IMR-90 (cell line): Measurements from ENCODE around the gene ZMYND11. TPM values are rescaled to one million over a fixed set of nuclear protein-coding genes. Genes with fewer than 3 reads are reported as not detected.

Experiments used
- ATAC-seq: fragments of 200-7000 bp; cut with Tn5 transposase; 2 replicates; pipeline ENCODE4 v1.9.1; 2020; ENCODE audit warnings: low read depth, mild to moderate bottlenecking, moderate library complexity
- BruUV-seq: library from RNA; stranded (reverse); fragments of 400-500 nt; replicated peaks from 2 replicates; lab custom pipeline; 2021; lab: Mats Ljungman, UMichigan
- CTCF ChIA-PET: fragments of 300-600 bp; formaldehyde crosslinking; extraction: SDS; loops from one replicate; lab custom pipeline; 2021; ENCODE audit warnings: antibody characterized with exemption; lab: Yijun Ruan, JAX
- POLR2A ChIA-PET: fragments of 300-600 bp; sonication (Branson Sonifier 250); formaldehyde crosslinking; loops from one replicate; lab custom pipeline; 2022; ENCODE audit warnings: antibody characterized with exemption; ENCODE audit not compliant: unreplicated experiment; lab: Charles Lee
- DNase-seq: peaks from one replicate; pipeline ENCODE4 v3.0.0; 2013
- H2AFZ ChIP-seq: replicated peaks from 2 replicates; pipeline ENCODE3; 2013; ENCODE audit warnings: low read length, mild to moderate bottlenecking; ENCODE audit not compliant: poor library complexity
- H2AK5ac ChIP-seq: 2 replicates; pipeline ENCODE4 v1.6.1; 2013; ENCODE audit warnings: low read depth, low read length, inconsistent platforms
- H2AK9ac ChIP-seq: replicated peaks from 2 replicates; pipeline ENCODE3; 2013; ENCODE audit warnings: mild to moderate bottlenecking, low read depth, low read length, moderate library complexity; ENCODE audit not compliant: poor library complexity
- H2BK120ac ChIP-seq: 2 replicates; pipeline ENCODE4 v1.6.1; 2013; ENCODE audit warnings: low read depth, low read length, inconsistent platforms
- H2BK15ac ChIP-seq: 3 replicates; pipeline ENCODE4 v1.6.1; 2013; ENCODE audit warnings: low read depth, low read length, inconsistent platforms
- H2BK20ac ChIP-seq: 2 replicates; pipeline ENCODE4 v1.6.1; 2013; ENCODE audit warnings: low read depth, mild to moderate bottlenecking, inconsistent platforms, low read length, moderate library complexity
- H2BK5ac ChIP-seq: 2 replicates; pipeline ENCODE4 v1.6.1; 2013; ENCODE audit warnings: mild to moderate bottlenecking, low read depth, low read length, inconsistent platforms; ENCODE audit not compliant: poor library complexity, severe bottlenecking
- H3K14ac ChIP-seq: replicated peaks from 2 replicates; pipeline ENCODE4 v1.6.1; 2013; ENCODE audit warnings: low read depth, low read length, inconsistent platforms
- H3K18ac ChIP-seq: 2 replicates; pipeline ENCODE4 v1.6.1; 2013; ENCODE audit warnings: low read depth, low read length, control low read depth
- H3K23ac ChIP-seq: 2 replicates; pipeline ENCODE4 v1.6.1; 2013; ENCODE audit warnings: low read depth, low read length, inconsistent platforms
- H3K27ac ChIP-seq: 2 replicates; pipeline ENCODE4 v1.5.1; 2013; ENCODE audit warnings: mild to moderate bottlenecking, control low read depth, low read length; ENCODE audit not compliant: insufficient read depth
- H3K27me3 ChIP-seq: 2 replicates; pipeline ENCODE4 v1.6.1; 2013; ENCODE audit warnings: low read length; ENCODE audit not compliant: control insufficient read depth, insufficient read depth
- H3K36me3 ChIP-seq: 2 replicates; pipeline ENCODE4 v1.6.1; 2013; ENCODE audit warnings: low read length, mixed read lengths; ENCODE audit not compliant: control insufficient read depth, insufficient read depth
- H3K4ac ChIP-seq: 2 replicates; pipeline ENCODE4 v1.6.1; 2013; ENCODE audit warnings: low read depth, low read length, inconsistent platforms
- H3K4me1 ChIP-seq: 2 replicates; pipeline ENCODE4 v1.6.1; 2013; ENCODE audit warnings: low read length, mixed read lengths; ENCODE audit not compliant: control insufficient read depth, insufficient read depth
- H3K4me2 ChIP-seq: 2 replicates; pipeline ENCODE4 v1.6.1; 2013; ENCODE audit warnings: low read depth, mild to moderate bottlenecking, control low read depth, low read length, moderate library complexity
- H3K4me3 ChIP-seq: 2 replicates; pipeline ENCODE4 v1.5.1; 2013; ENCODE audit warnings: low read depth, mild to moderate bottlenecking, control low read depth, low read length, moderate library complexity; ENCODE audit not compliant: insufficient read depth
- H3K56ac ChIP-seq: 2 replicates; pipeline ENCODE4 v1.6.1; 2013; ENCODE audit warnings: low read length, inconsistent platforms; ENCODE audit not compliant: insufficient read depth; ENCODE audit errors: extremely low read depth
- H3K79me1 ChIP-seq, 2 experiments: 2 replicates each; pipeline ENCODE4 v1.6.1; 2013; ENCODE audit warnings: low read length in 2 of 2, inconsistent platforms in 1 of 2, low read depth in 1 of 2
- H3K9ac ChIP-seq: 2 replicates; pipeline ENCODE4 v1.6.1; 2013; ENCODE audit warnings: low read depth, low read length, control low read depth
- H3K9me1 ChIP-seq: 2 replicates; pipeline ENCODE4 v1.6.1; 2013; ENCODE audit warnings: low read length, inconsistent platforms; ENCODE audit not compliant: insufficient read depth
- H3K9me3 ChIP-seq: 2 replicates; pipeline ENCODE4 v1.6.1; 2013; ENCODE audit warnings: low read length; ENCODE audit not compliant: control insufficient read depth, insufficient read depth
- H4K20me1 ChIP-seq: 2 replicates; pipeline ENCODE4 v1.6.1; 2013; ENCODE audit warnings: low read length, inconsistent platforms; ENCODE audit not compliant: insufficient read depth
- H4K5ac ChIP-seq: 2 replicates; pipeline ENCODE4 v1.6.1; 2013; ENCODE audit warnings: mild to moderate bottlenecking, low read depth, low read length, control low read depth
- H4K8ac ChIP-seq, 2 experiments: 2 replicates each; pipeline ENCODE4 v1.6.1; 2013; ENCODE audit warnings: low read depth in 2 of 2, low read length in 2 of 2, control low read depth in 1 of 2, inconsistent platforms in 1 of 2
- H4K91ac ChIP-seq: 2 replicates; pipeline ENCODE4 v1.6.1; 2013; ENCODE audit warnings: low read depth, low read length, inconsistent platforms; ENCODE audit not compliant: insufficient read depth
- BHLHE40 ChIP-seq: fragments of 150-350 bp; IDR thresholded peaks from 2 replicates; pipeline ENCODE4 v1.6.1; 2016; ENCODE audit warnings: mild to moderate bottlenecking, low read depth, low read length
- CEBPB ChIP-seq: IDR thresholded peaks from 2 replicates; pipeline ENCODE4 v1.6.1; 2012; ENCODE audit warnings: low read depth, low read length, improper control_type of control experiment
- CHD1 ChIP-seq: IDR thresholded peaks from 2 replicates; pipeline ENCODE4 v1.6.1; 2012; ENCODE audit warnings: low read depth, low read length, improper control_type of control experiment
- CTCF ChIP-seq: conservative IDR thresholded peaks from 2 replicates; pipeline ENCODE4 v1.5.1; 2012; ENCODE audit warnings: mild to moderate bottlenecking, low read depth, low read length, improper control_type of control experiment
- ELK1 ChIP-seq: fragments of 150-350 bp; IDR thresholded peaks from 2 replicates; pipeline ENCODE4 v1.6.1; 2016; ENCODE audit warnings: low read depth, mild to moderate bottlenecking, low read length, moderate library complexity, borderline replicate concordance
- FOS ChIP-seq: fragments of 150-350 bp; IDR thresholded peaks from 2 replicates; pipeline ENCODE4 v1.6.1; 2016; ENCODE audit warnings: low read depth, low read length
- MAFK ChIP-seq: IDR thresholded peaks from 2 replicates; pipeline ENCODE4 v1.6.1; 2012; ENCODE audit warnings: low read depth, low read length, improper control_type of control experiment
- MAZ ChIP-seq: IDR thresholded peaks from 2 replicates; pipeline ENCODE4 v1.6.1; 2012; ENCODE audit warnings: low read depth, mild to moderate bottlenecking, low read length, improper control_type of control experiment, moderate library complexity, borderline replicate concordance
- MXI1 ChIP-seq: IDR thresholded peaks from 2 replicates; pipeline ENCODE4 v1.6.1; 2012; ENCODE audit warnings: low read depth, mild to moderate bottlenecking, low read length, moderate library complexity, borderline replicate concordance
- NFE2L2 ChIP-seq: fragments of 150-350 bp; IDR thresholded peaks from 2 replicates; pipeline ENCODE4 v1.6.1; 2016; ENCODE audit warnings: low read depth, mild to moderate bottlenecking, low read length
- POLR2A ChIP-seq: IDR thresholded peaks from 2 replicates; pipeline ENCODE4 v1.6.1; 2012; ENCODE audit warnings: mild to moderate bottlenecking, low read depth, low read length
- RAD21 ChIP-seq: IDR thresholded peaks from 2 replicates; pipeline ENCODE4 v1.6.1; 2012; ENCODE audit warnings: low read length, improper control_type of control experiment
- RCOR1 ChIP-seq: IDR thresholded peaks from 2 replicates; pipeline ENCODE4 v1.6.1; 2012; ENCODE audit warnings: mild to moderate bottlenecking, low read length, improper control_type of control experiment; ENCODE audit not compliant: insufficient replicate concordance
- RFX5 ChIP-seq: IDR thresholded peaks from 2 replicates; pipeline ENCODE4 v1.8.0; 2012; ENCODE audit warnings: low read depth, mild to moderate bottlenecking, low read length, moderate library complexity
- SMC3 ChIP-seq: fragments of 150-350 bp; IDR thresholded peaks from 2 replicates; pipeline ENCODE4 v1.6.1; 2016; ENCODE audit warnings: low read depth, mild to moderate bottlenecking, antibody characterized with exemption, low read length, moderate library complexity
- USF2 ChIP-seq: fragments of 150-350 bp; IDR thresholded peaks from 2 replicates; pipeline ENCODE4 v1.6.1; 2017; ENCODE audit warnings: mild to moderate bottlenecking, antibody characterized with exemption, low read length, low read depth
- WGBS, 2 experiments: methylation state at CpG; one replicate each; pipeline versions ENCODE4 v1.1.5 to v1.1.7; 2013; ENCODE audit warnings: missing lambda C conversion rate in 2 of 2; ENCODE audit not compliant: insufficient read length in 1 of 2; ENCODE audit errors: extremely low coverage in 2 of 2; 5-methylcytosine and 5-hydroxymethylcytosine counted together
- dilution Hi-C: fragments of 300-500 bp; cut with HindIII; formaldehyde crosslinking; loops from one replicate; pipeline ENCODE4 v1.14.3; 2018; ENCODE audit warnings: low sequenced_read_pairs; ENCODE audit not compliant: unreplicated experiment
- in situ Hi-C: fragments of 300-500 bp; cut with MboI; formaldehyde crosslinking; loops from 3 replicates; pipeline ENCODE4 v1.14.3; 2019; ENCODE audit warnings: low sequenced_read_pairs, inconsistent platforms, mixed read lengths
- intact Hi-C: fragments of 100-400 bp; cut with micrococcal nuclease; formaldehyde crosslinking; loops from 2 replicates; pipeline ENCODE4 v1.10.0; 2022
- polyA plus RNA-seq, 3 experiments: library from polyadenylated mRNA; depleted of rRNA; stranded (reverse); fragments of >200 nt; gene quantifications; 2 replicates each; pipeline ENCODE4 v1.2.3, GENCODE V29; 2012; ENCODE audit warnings: low replicate concordance in 1 of 3
- total RNA-seq: library from RNA; depleted of rRNA; stranded (reverse); fragments of >200 nt; gene quantifications from 2 replicates; pipeline ENCODE4 v1.2.3, GENCODE V29; 2012

ZMYND11 gene
- total and polyA plus RNA-seq, 2 of the 4 experiments (the other 2 are of a cell fraction) = 39.5 to 72.2 TPM

DNA sequence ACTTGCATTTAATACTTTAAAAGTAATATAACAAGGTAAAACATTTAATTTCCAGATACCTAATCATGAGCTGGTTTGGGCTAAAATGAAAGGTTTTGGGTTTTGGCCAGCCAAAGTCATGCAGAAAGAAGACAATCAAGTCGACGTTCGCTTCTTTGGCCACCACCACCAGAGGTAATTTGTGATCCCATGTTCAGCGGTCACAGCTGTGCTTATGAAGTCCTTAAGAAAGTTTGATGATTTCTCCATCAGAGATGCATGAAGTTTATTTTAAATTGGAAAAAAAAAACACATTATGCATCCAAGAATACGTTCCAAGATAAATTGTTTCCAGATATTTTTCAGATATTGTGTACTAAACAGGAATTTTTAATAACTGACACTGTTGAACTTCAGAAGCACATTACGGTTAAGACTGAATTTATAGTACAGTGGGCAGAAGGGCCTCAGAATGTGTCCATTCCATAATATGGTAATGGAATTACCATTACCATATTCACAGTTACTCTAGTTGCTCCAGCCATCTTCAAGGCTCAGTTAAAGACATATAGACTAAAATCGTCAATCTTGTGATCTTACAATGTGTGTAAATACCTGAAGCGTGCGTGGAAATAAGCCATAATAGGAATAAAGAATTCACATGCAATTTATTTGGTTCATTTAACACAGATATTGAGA, 106.8 kb downstream of the ZMYND11 start:
- no peak for TF ChIP-seq FOS
- TF ChIP-seq NFE2L2 = no peak
- TF ChIP-seq RFX5 = no peak
- TF ChIP-seq CHD1 = no peak
- TF ChIP-seq POLR2A = no peak
- TF ChIP-seq RCOR1 = no peak
- no peak for TF ChIP-seq MAZ
- no peak for TF ChIP-seq RAD21
- TF ChIP-seq MXI1 = no peak
- TF ChIP-seq BHLHE40 = no peak
- TF ChIP-seq CTCF = no peak
- TF ChIP-seq ELK1 = no peak
- TF ChIP-seq MAFK = no peak
- no peak for TF ChIP-seq USF2
- no peak for TF ChIP-seq CEBPB
- TF ChIP-seq SMC3 = no peak
- H2BK120ac ChIP-seq = no peak overlapping the region
- H3K23ac ChIP-seq = no peak overlapping the region
- peaks cover 17% of the 10 kb centered on the region for H3K36me3 ChIP-seq
- no peaks in the 10 kb centered on the region for H3K4me1 ChIP-seq
- H2AK5ac ChIP-seq = no peak overlapping the region
- H4K91ac ChIP-seq = no peak overlapping the region
- no peak for ATAC-seq
- H4K5ac ChIP-seq = no peak overlapping the region
- DNase-seq = no peak
- no peak overlapping the region for H3K27ac ChIP-seq
- no peak overlapping the region for H2AFZ ChIP-seq
- no peak overlapping the region for H3K56ac ChIP-seq
- intact Hi-C loops = no loop called here
- no peaks in the 10 kb centered on the region for H3K27me3 ChIP-seq
- H4K8ac ChIP-seq = no peak overlapping the region
- H3K18ac ChIP-seq = no peak overlapping the region
- H3K9ac ChIP-seq = no peak overlapping the region
- BruUV-seq = no TSS peak
- H3K4me2 ChIP-seq = no peak overlapping the region
- H3K14ac ChIP-seq = no peak overlapping the region
- in situ Hi-C loops = no loop called here
- dilution Hi-C loops = no loop called here
- H3K79me1 ChIP-seq = peaks cover 0 to 4% of the 10 kb centered on the region in 2 experiments; a peak in 1 of 4 replicates
- no peaks in the 10 kb centered on the region for H4K20me1 ChIP-seq
- H3K9me3 ChIP-seq = no peaks in the 10 kb centered on the region
- ChIA-PET CTCF (interaction anchor here (1.7 kb wide), 1 partner anchor 11 kb away, joined by 4 read pairs; no protein-coding TSS in a partner anchor), POLR2A (no interaction called here)
- H2BK5ac ChIP-seq = no peak overlapping the region
- H2AK9ac ChIP-seq = no peak overlapping the region
- no peak overlapping the region for H2BK20ac ChIP-seq
- H3K4me3 ChIP-seq = no peak overlapping the region
- WGBS, 2 experiments = no CpG with 5 or more reads among the region's 9 CpGs
- no peak overlapping the region for H2BK15ac ChIP-seq
- H3K4ac ChIP-seq = no peak overlapping the region
- no peaks in the 10 kb centered on the region for H3K9me1 ChIP-seq
